ENCODE measurements around the gene ABLIM2. TPM values are rescaled to one million over a fixed set of nuclear protein-coding genes. Genes with fewer than 3 reads are reported as not detected.

Gene ABLIM2
- total and polyA plus RNA-seq, 2 of the 4 experiments (the other 2 are of a cell fraction), result under 0.01 to 0.10 TPM

- POLR2A ChIA-PET (ENCODE audit: unreplicated experiment), result no interaction called here
- H3K36me3 ChIP-seq (ENCODE audit: control insufficient read depth, insufficient read depth, low read length), result no peaks in the 10 kb centered on the region
- ATAC-seq (ENCODE audit: low read depth), result no peak
- H2BK120ac ChIP-seq (ENCODE audit: low read depth, low read length), result no peak overlapping the region
- no peak overlapping the region for H3K14ac ChIP-seq (replicated peaks; ENCODE audit: low read depth, low read length)
- no peak overlapping the region for H4K91ac ChIP-seq (ENCODE audit: insufficient read depth, low read depth, low read length)
- no peaks in the 10 kb centered on the region for H3K9me3 ChIP-seq (ENCODE audit: control insufficient read depth, insufficient read depth, low read length)
- in situ Hi-C loops (cut with MboI; ENCODE audit: low sequenced_read_pairs) (no loop called here), dilution Hi-C loops (cut with HindIII; ENCODE audit: low sequenced_read_pairs, unreplicated experiment) (no loop called here), intact Hi-C loops (cut with micrococcal nuclease) (no loop called here)
- H3K56ac ChIP-seq (ENCODE audit: extremely low read depth, insufficient read depth, low read length), result no peak overlapping the region
- H3K18ac ChIP-seq (ENCODE audit: low read depth, low read length), result no peak overlapping the region
- WGBS, 2 experiments (ENCODE audit: extremely low coverage in 2 of 2, insufficient read length in 1 of 2), result 87% methylated on average over 12 of the region's 26 CpGs; no CpG with 5 or more reads in 1 of the 2 experiments
- H2BK5ac ChIP-seq (ENCODE audit: low read depth, low read length, poor library complexity, severe bottlenecking), result no peak overlapping the region
- peaks cover 13% of the 10 kb centered on the region; the same call in 1 of the 2 replicates for H3K27me3 ChIP-seq (ENCODE audit: control insufficient read depth, insufficient read depth, low read length)
- peak overlapping the region; percentile 23 for H2AK9ac ChIP-seq (replicated peaks; ENCODE audit: low read depth, low read length, poor library complexity)
- no peak overlapping the region for H2BK20ac ChIP-seq (ENCODE audit: low read depth, low read length)
- no peak overlapping the region for H2AK5ac ChIP-seq (ENCODE audit: low read depth, low read length)
- TF ChIP-seq MXI1 (IDR thresholded peaks at IDR 0.05; ENCODE audit: borderline replicate concordance, low read depth, low read length) (no peak), RCOR1 (IDR thresholded peaks at IDR 0.05; ENCODE audit: insufficient replicate concordance, low read length) (no peak)
- no peaks in the 10 kb centered on the region for H4K20me1 ChIP-seq (ENCODE audit: insufficient read depth, low read length)
- no peak overlapping the region for H3K23ac ChIP-seq (ENCODE audit: low read depth, low read length)
- CTCF ChIA-PET, result no interaction called here
- H2BK15ac ChIP-seq (ENCODE audit: low read depth, low read length), result no peak overlapping the region
- H3K79me1 ChIP-seq (ENCODE audit: low read depth in 1 of 2, low read length in 2 of 2), result no peaks in the 10 kb centered on the region
- peaks cover 6% of the 10 kb centered on the region; the same call in 1 of the 2 replicates for H3K4me1 ChIP-seq (ENCODE audit: control insufficient read depth, insufficient read depth, low read length)
- no peak overlapping the region for H3K9ac ChIP-seq (ENCODE audit: low read depth, low read length)
- H3K27ac ChIP-seq (ENCODE audit: insufficient read depth, low read length), result no peak overlapping the region
- no peak overlapping the region for H3K4me3 ChIP-seq (ENCODE audit: insufficient read depth, low read depth, low read length)
- H3K4me2 ChIP-seq (ENCODE audit: low read depth, low read length), result no peak overlapping the region
- no peak overlapping the region for H3K4ac ChIP-seq (ENCODE audit: low read depth, low read length)
- no peak overlapping the region for H4K5ac ChIP-seq (ENCODE audit: low read depth, low read length)
- H4K8ac ChIP-seq (ENCODE audit: low read depth in 2 of 2, low read length in 2 of 2), result no peak overlapping the region
- H3K9me1 ChIP-seq (ENCODE audit: insufficient read depth, low read length), result no peaks in the 10 kb centered on the region
- no TSS peak for BruUV-seq (replicated peaks)
- DNase-seq, result no peak
- H2AFZ ChIP-seq (replicated peaks; ENCODE audit: low read length, poor library complexity), result no peak overlapping the region
These were observed 31.2 kb upstream of the ABLIM2 start for GRCh38 chr4:8189551-8190466.
